Vagina (tissue), 2 donors: Measurements from ENCODE around the gene TNFRSF19.

Source experiments
- POLR2A ChIP-seq, 2 donors: fragments of 450-650 bp; IDR thresholded peaks; one replicate each; pipeline ENCODE4 v1.6.1; 2017; ENCODE audit warnings: antibody characterized with exemption in 2 of 2, mild to moderate bottlenecking in 2 of 2, moderate library complexity in 2 of 2
- POLR2AphosphoS5 ChIP-seq, 2 donors: sonication (generic); formaldehyde crosslinking; IDR thresholded peaks; one replicate each; pipeline ENCODE4 v1.9.0; 2017; ENCODE audit warnings: antibody characterized with exemption in 2 of 2, mild to moderate bottlenecking in 2 of 2, low read depth in 1 of 2; ENCODE audit not compliant: insufficient read depth in 1 of 2

GRCh38 chr13:23615395-23616081 lies 45.3 kb downstream of the TNFRSF19 start:
- TF ChIP-seq POLR2A (IDR thresholded peaks at IDR 0.05): no peak
- no peak for TF ChIP-seq POLR2AphosphoS5 (IDR thresholded peaks at IDR 0.05; ENCODE audit: insufficient read depth in 1 of 2, low read depth in 1 of 2)
